WTC11 (cell line): ENCODE measurements around the gene MYH11. TPM values are rescaled to one million over a fixed set of nuclear protein-coding genes. Genes with fewer than 3 reads are reported as not detected.

Experiments used
- ATAC-seq: fragments of 200-7000 bp; cut with Tn5 transposase; 2 replicates; pipeline ENCODE4 v1.10.0; 2021; ENCODE audit warnings: mild to moderate bottlenecking, moderate library complexity
- CTCF ChIA-PET: fragments of 300-600 bp; sonication (Branson Sonifier 250); formaldehyde crosslinking; loops from one replicate; lab custom pipeline; 2021; ENCODE audit warnings: antibody characterized with exemption; lab: Charles Lee
- POLR2A ChIA-PET: fragments of 350-600 bp; sonication (Branson Sonifier 250); formaldehyde crosslinking; loops from one replicate; lab custom pipeline; 2021; ENCODE audit warnings: antibody characterized with exemption; lab: Charles Lee
- DNase-seq: peaks from one replicate; pipeline ENCODE4 v3.0.0; 2021; ENCODE audit warnings: low spot score
- H3K27ac Mint-ChIP-seq: 2 replicates; pipeline ENCODE4 v1.8.0; 2021; ENCODE audit warnings: mixed read lengths
- H3K27me3 Mint-ChIP-seq: 2 replicates; pipeline ENCODE4 v1.8.0; 2021; ENCODE audit warnings: low read depth, mild to moderate bottlenecking, moderate library complexity, mixed read lengths
- H3K36me3 Mint-ChIP-seq: 2 replicates; pipeline ENCODE4 v1.8.0; 2021; ENCODE audit warnings: mixed read lengths
- H3K4me1 Mint-ChIP-seq: 2 replicates; pipeline ENCODE4 v1.8.0; 2022; ENCODE audit warnings: mixed read lengths
- H3K4me3 Mint-ChIP-seq: 2 replicates; pipeline ENCODE4 v1.8.0; 2021; ENCODE audit warnings: mild to moderate bottlenecking, moderate library complexity, mixed read lengths
- H3K9me3 Mint-ChIP-seq: 2 replicates; pipeline ENCODE4 v1.8.0; 2021; ENCODE audit warnings: mixed read lengths
- CREB1 ChIP-seq: sonication (generic); formaldehyde crosslinking; IDR thresholded peaks from 2 replicates; pipeline ENCODE4 v1.8.0; 2023; ENCODE audit warnings: mild to moderate bottlenecking, missing genetic modification reagents
- CREM ChIP-seq: sonication (generic); formaldehyde crosslinking; IDR thresholded peaks from 2 replicates; pipeline ENCODE4 v1.8.1; 2022; ENCODE audit warnings: mild to moderate bottlenecking, missing genetic modification reagents, moderate library complexity
- ELF4 ChIP-seq: sonication (generic); formaldehyde crosslinking; IDR thresholded peaks from 2 replicates; pipeline ENCODE4 v1.8.1; 2022; ENCODE audit warnings: low read depth, mild to moderate bottlenecking, moderate library complexity, missing genetic modification reagents
- ESRRA ChIP-seq: sonication (generic); formaldehyde crosslinking; IDR thresholded peaks from 2 replicates; pipeline ENCODE4 v1.8.1; 2022; ENCODE audit warnings: mild to moderate bottlenecking, missing genetic modification reagents, borderline replicate concordance
- FOXJ3 ChIP-seq: sonication (generic); formaldehyde crosslinking; IDR thresholded peaks from 2 replicates; pipeline ENCODE4 v1.9.0; 2021; ENCODE audit warnings: missing genetic modification reagents, mild to moderate bottlenecking, borderline replicate concordance
- FOXK1 ChIP-seq: sonication (generic); formaldehyde crosslinking; IDR thresholded peaks from 2 replicates; pipeline ENCODE4 v1.8.0; 2022; ENCODE audit warnings: mild to moderate bottlenecking, moderate library complexity, missing genetic modification reagents
- HMGXB4 ChIP-seq: sonication (generic); formaldehyde crosslinking; IDR thresholded peaks from 2 replicates; pipeline ENCODE4 v1.8.1; 2023; ENCODE audit warnings: mild to moderate bottlenecking, moderate library complexity, missing genetic modification reagents
- JUN ChIP-seq: sonication (generic); formaldehyde crosslinking; IDR thresholded peaks from 2 replicates; pipeline ENCODE4 v1.8.0; 2023; ENCODE audit warnings: mild to moderate bottlenecking, missing genetic modification reagents
- KAT7 ChIP-seq: sonication (generic); formaldehyde crosslinking; IDR thresholded peaks from 2 replicates; pipeline ENCODE4 v1.8.1; 2023; ENCODE audit warnings: missing genetic modification reagents, mild to moderate bottlenecking, borderline replicate concordance
- NFYB ChIP-seq: sonication (generic); formaldehyde crosslinking; conservative IDR thresholded peaks from 2 replicates; pipeline ENCODE4 v1.8.0; 2022; ENCODE audit warnings: low read depth, missing genetic modification reagents
- NR1H2 ChIP-seq: sonication (generic); formaldehyde crosslinking; IDR thresholded peaks from 2 replicates; pipeline ENCODE4 v1.9.0; 2021; ENCODE audit warnings: mild to moderate bottlenecking, moderate library complexity, missing genetic modification reagents
- PRRX2 ChIP-seq: fragments of 250-450 bp; sonication (Bioruptor Pico); IDR thresholded peaks from 2 replicates; pipeline ENCODE4 v1.8.0; 2021; ENCODE audit warnings: mild to moderate bottlenecking
- SMAD3 ChIP-seq: sonication (generic); formaldehyde crosslinking; IDR thresholded peaks from 2 replicates; pipeline ENCODE4 v1.8.0; 2022; ENCODE audit warnings: missing genetic modification reagents, mild to moderate bottlenecking, borderline replicate concordance
- SMAD4 ChIP-seq: sonication (generic); formaldehyde crosslinking; IDR thresholded peaks from 2 replicates; pipeline ENCODE4 v1.8.0; 2022; ENCODE audit warnings: mild to moderate bottlenecking, missing genetic modification reagents
- SOX15 ChIP-seq: fragments of 250-450 bp; sonication (Bioruptor Pico); IDR thresholded peaks from 2 replicates; pipeline ENCODE4 v1.9.0; 2021; ENCODE audit warnings: mild to moderate bottlenecking
- TCF7 ChIP-seq: sonication (generic); formaldehyde crosslinking; IDR thresholded peaks from 2 replicates; pipeline ENCODE4 v1.8.0; 2022; ENCODE audit warnings: mild to moderate bottlenecking, low read depth, missing genetic modification reagents, moderate library complexity
- TEAD4 ChIP-seq: sonication (generic); formaldehyde crosslinking; IDR thresholded peaks from 2 replicates; pipeline ENCODE4 v1.8.0; 2022; ENCODE audit warnings: mild to moderate bottlenecking, missing genetic modification reagents
- USF1 ChIP-seq: sonication (generic); formaldehyde crosslinking; IDR thresholded peaks from 2 replicates; pipeline ENCODE4 v1.8.0; 2022; ENCODE audit warnings: mild to moderate bottlenecking, missing genetic modification reagents
- ZBTB21 ChIP-seq: sonication (generic); formaldehyde crosslinking; IDR thresholded peaks from 2 replicates; pipeline ENCODE4 v1.8.1; 2023; ENCODE audit warnings: mild to moderate bottlenecking, missing genetic modification reagents, borderline replicate concordance
- ZNF121 ChIP-seq: sonication (generic); formaldehyde crosslinking; IDR thresholded peaks from 2 replicates; pipeline ENCODE4 v1.8.0; 2023; ENCODE audit warnings: missing genetic modification reagents
- ZNF219 ChIP-seq: sonication (generic); formaldehyde crosslinking; IDR thresholded peaks from 2 replicates; pipeline ENCODE4 v1.8.0; 2023; ENCODE audit warnings: missing genetic modification reagents, mild to moderate bottlenecking, borderline replicate concordance
- ZNF263 ChIP-seq: sonication (generic); formaldehyde crosslinking; IDR thresholded peaks from 2 replicates; pipeline ENCODE4 v1.8.1; 2022; ENCODE audit warnings: low read depth, mild to moderate bottlenecking, moderate library complexity, missing genetic modification reagents
- ZNF423 ChIP-seq: fragments of 250-450 bp; sonication (Bioruptor Pico); IDR thresholded peaks from 2 replicates; pipeline ENCODE4 v2.1.2; 2022; ENCODE audit warnings: mild to moderate bottlenecking, moderate library complexity
- total RNA-seq: library from RNA; stranded (reverse); gene quantifications from 3 replicates; pipeline ENCODE4 v1.2.3, GENCODE V29; 2021

The MYH11 gene
- total RNA-seq, 1 experiment from 2014 or later, result 0.74 TPM

- ATAC-seq, result no peak
- no peak overlapping the region for H3K4me3 Mint-ChIP-seq
- no peaks in the 10 kb centered on the region for H3K27me3 Mint-ChIP-seq
- H3K4me1 Mint-ChIP-seq, result peaks cover 15% of the 10 kb centered on the region
- no peak for DNase-seq
- no peak for TF ChIP-seq FOXJ3 (CRISPR knock-in tag)
- TF ChIP-seq NFYB (CRISPR knock-in tag), result no peak
- no peak for TF ChIP-seq PRRX2
- no peak for TF ChIP-seq USF1 (CRISPR knock-in tag)
- TF ChIP-seq ZBTB21, result no peak
- no peak for TF ChIP-seq SMAD4
- TF ChIP-seq ZNF219 (CRISPR knock-in tag), result no peak
- CTCF ChIA-PET, result interaction anchor here (0.9 kb wide), 1 partner anchor 77 kb away, joined by 3 read pairs; no protein-coding TSS in a partner anchor
- POLR2A ChIA-PET, result no interaction called here
- no peaks in the 10 kb centered on the region for H3K9me3 Mint-ChIP-seq
- no peaks in the 10 kb centered on the region for H3K36me3 Mint-ChIP-seq
- H3K27ac Mint-ChIP-seq, result no peak overlapping the region
These were observed 41.8 kb upstream of the MYH11 start for GRCh38 chr16:15898654-15899053.

GRCh38 chr16:15897834-15898254 lies 41.0 kb upstream of the MYH11 start:
- no peaks in the 10 kb centered on the region for H3K27me3 Mint-ChIP-seq
- H3K9me3 Mint-ChIP-seq, result no peaks in the 10 kb centered on the region
- peaks cover 15% of the 10 kb centered on the region for H3K4me1 Mint-ChIP-seq
- DNase-seq, result no peak
- no peak overlapping the region for H3K27ac Mint-ChIP-seq
- no peak overlapping the region for H3K4me3 Mint-ChIP-seq
- TF ChIP-seq CREM (CRISPR knock-in tag) (no peak), ZNF121 (CRISPR knock-in tag) (no peak), JUN (CRISPR knock-in tag) (no peak), ZNF263 (CRISPR knock-in tag) (0 out of 2 replicates have a peak, but pooled peaks have one; percentile 35), HMGXB4 (CRISPR knock-in tag) (no peak)
- POLR2A ChIA-PET, result interaction anchor here (1.1 kb wide), 1 partner anchor 10 kb away, joined by 6 read pairs; the partner anchor contains the start of gene CEP20
- CTCF ChIA-PET, result interaction anchor here (0.7 to 1.1 kb wide), 2 partner anchors 9 to 23 kb away, joined by 4 to 8 read pairs; partner anchors contain the start of gene CEP20
- no peaks in the 10 kb centered on the region for H3K36me3 Mint-ChIP-seq
- no peak for ATAC-seq

- no peaks in the 10 kb centered on the region for H3K36me3 Mint-ChIP-seq
- ATAC-seq (no peak), DNase-seq (no peak)
- CTCF ChIA-PET, result interaction anchor here (0.7 to 1.1 kb wide), 2 partner anchors 9 to 22 kb away, joined by 4 to 8 read pairs; partner anchors contain the start of gene CEP20
- H3K27ac Mint-ChIP-seq, result no peak overlapping the region
- no peaks in the 10 kb centered on the region for H3K27me3 Mint-ChIP-seq
- no peak overlapping the region for H3K4me3 Mint-ChIP-seq
- POLR2A ChIA-PET, result interaction anchor here (1.1 to 1.5 kb wide), 2 partner anchors 9 to 74 kb away, joined by 4 to 6 read pairs; partner anchors contain the start of gene CEP20
- H3K4me1 Mint-ChIP-seq, result peaks cover 15% of the 10 kb centered on the region
- no peak for TF ChIP-seq SMAD3 (CRISPR knock-in tag)
- TF ChIP-seq, all 79 proteins: peak for 0
- H3K9me3 Mint-ChIP-seq, result no peaks in the 10 kb centered on the region
These were observed 40.4 kb upstream of the MYH11 start for GRCh38 chr16:15897121-15897780.

GRCh38 chr16:15894571-15895374 lies 37.9 kb upstream of the MYH11 start:
- no peak overlapping the region for H3K27ac Mint-ChIP-seq
- no peaks in the 10 kb centered on the region for H3K27me3 Mint-ChIP-seq
- CTCF ChIA-PET, result interaction anchor here (0.9 to 1.1 kb wide), 2 partner anchors 20 to 117 kb away, joined by 3 read pairs; no protein-coding TSS in a partner anchor
- peaks cover 15% of the 10 kb centered on the region for H3K4me1 Mint-ChIP-seq
- ATAC-seq (no peak), DNase-seq (no peak)
- H3K4me3 Mint-ChIP-seq, result no peak overlapping the region
- H3K36me3 Mint-ChIP-seq, result no peaks in the 10 kb centered on the region
- POLR2A ChIA-PET, result no interaction called here
- no peaks in the 10 kb centered on the region for H3K9me3 Mint-ChIP-seq
- TF ChIP-seq ELF4 (CRISPR knock-in tag), result no peak
- no peak for TF ChIP-seq NR1H2 (CRISPR knock-in tag)
- no peak for TF ChIP-seq ZNF423
- no peak for TF ChIP-seq FOXJ3 (CRISPR knock-in tag)
- no peak for TF ChIP-seq ESRRA
- no peak for TF ChIP-seq HMGXB4 (CRISPR knock-in tag)
- no peak for TF ChIP-seq TCF7 (CRISPR knock-in tag)
- TF ChIP-seq KAT7 (CRISPR knock-in tag), result no peak
- no peak for TF ChIP-seq SOX15 (CRISPR knock-in tag)
- no peak for TF ChIP-seq TEAD4
- no peak for TF ChIP-seq FOXK1
- no peak for TF ChIP-seq CREB1 (CRISPR knock-in tag)
